Common myeloid progenitor, CD34-positive (primary cell): ENCODE measurements around the gene PCNT.
A peak's percentile ranks its signal among the peaks of the same experiment; 100 is the strongest.
"Not testable (repeated sequence)": the region's sequence is repeated elsewhere in the genome, so short reads cannot be mapped to it uniquely, and the experiment has no call there.

Source experiments
- CTCF ChIA-PET: fragments of 350-600 bp; sonication (Branson Sonifier 250); formaldehyde crosslinking; loops from one replicate; lab custom pipeline; 2021; ENCODE audit warnings: antibody characterized with exemption; lab: Charles Lee
- POLR2A ChIA-PET: fragments of 350-600 bp; sonication (Branson Sonifier 250); formaldehyde crosslinking; loops from one replicate; lab custom pipeline; 2021; ENCODE audit warnings: antibody characterized with exemption; lab: Charles Lee
- DNase-seq, 3 donors: peaks; one replicate each; pipeline versions ENCODE4 v3.0.0 to v3.0.0-alpha.2; 2013
- H3K27ac ChIP-seq, 2 experiments: 1 replicate in 1 of 2; 2 replicates in 1 of 2; pipeline ENCODE4 v1.7.0; 2013; ENCODE audit warnings: inconsistent platforms in 2 of 2, low read length in 2 of 2, mild to moderate bottlenecking in 2 of 2, low read depth in 1 of 2, moderate library complexity in 1 of 2; ENCODE audit not compliant: severe bottlenecking in 2 of 2, insufficient read depth in 1 of 2, poor library complexity in 1 of 2
- H3K27me3 ChIP-seq, 5 experiments: replicated peaks in 2 of 5; 1 replicate in 3 of 5; 2 replicates in 2 of 5; pipeline versions ENCODE4 v1.6.1 to v1.7.0; 2013; ENCODE audit warnings: low read length in 4 of 5, mild to moderate bottlenecking in 2 of 5, moderate library complexity in 2 of 5, inconsistent platforms in 1 of 5; ENCODE audit not compliant: insufficient read depth in 5 of 5, control insufficient read depth in 4 of 5
- H3K36me3 ChIP-seq, 4 experiments: 1 replicate in 2 of 4; 2 replicates in 2 of 4; pipeline versions ENCODE4 v1.6.1 to v1.7.0; 2013; ENCODE audit warnings: low read length in 3 of 4, control low read depth in 1 of 4, mild to moderate bottlenecking in 1 of 4; ENCODE audit not compliant: control insufficient read depth in 4 of 4, insufficient read depth in 4 of 4
- H3K4me1 ChIP-seq, 4 experiments: 1 replicate in 3 of 4; 2 replicates in 1 of 4; pipeline versions ENCODE4 v1.6.1 to v1.7.1; 2013; ENCODE audit warnings: low read length in 3 of 4, mild to moderate bottlenecking in 3 of 4, control low read depth in 1 of 4, inconsistent platforms in 1 of 4, moderate library complexity in 1 of 4; ENCODE audit not compliant: control insufficient read depth in 4 of 4, insufficient read depth in 4 of 4; ENCODE audit errors: control extremely low read depth in 1 of 4
- H3K4me3 ChIP-seq, 7 experiments: 1 replicate in 4 of 7; 2 replicates in 3 of 7; pipeline versions ENCODE4 v1.5.1 to v1.7.0; 2013; ENCODE audit warnings: mild to moderate bottlenecking in 7 of 7, low read length in 6 of 7, moderate library complexity in 6 of 7, inconsistent platforms in 2 of 7, low read depth in 2 of 7, control low read depth in 1 of 7; ENCODE audit not compliant: insufficient read depth in 4 of 7, control insufficient read depth in 1 of 7; ENCODE audit errors: extremely low read depth in 1 of 7
- H3K9me3 ChIP-seq, 5 experiments: 1 replicate in 4 of 5; 2 replicates in 1 of 5; pipeline versions ENCODE4 v1.6.1 to v1.7.1; 2013; ENCODE audit warnings: low read length in 4 of 5, mild to moderate bottlenecking in 2 of 5, inconsistent platforms in 1 of 5, low read depth in 1 of 5, moderate library complexity in 1 of 5; ENCODE audit not compliant: control insufficient read depth in 4 of 5, insufficient read depth in 2 of 5; ENCODE audit errors: control extremely low read depth in 1 of 5
- WGBS: methylation state at CpG from one replicate; pipeline ENCODE4 v1.1.5; 2013; ENCODE audit not compliant: insufficient coverage; 5-methylcytosine and 5-hydroxymethylcytosine counted together

PCNT gene

GRCh38 chr21:46304955-46305354, 19.0 kb upstream of the PCNT start:
- CTCF ChIA-PET: no interaction called here
- Histone ChIP-seq H3K27ac (no peak overlapping the region), H3K36me3 (peaks cover 2 to 55% (median 38%) of the 10 kb centered on the region in 4 experiments), H3K4me3 (no peak overlapping the region), H3K9me3 (no peaks in the 10 kb centered on the region), H3K27me3 (no peaks in the 10 kb centered on the region), H3K4me1 (peaks cover 0 to 15% (median 7%) of the 10 kb centered on the region in 4 experiments)
- 98% methylated on average over 9 of the region's 11 CpGs for WGBS
- POLR2A ChIA-PET: no interaction called here
- peak in 1 of 3 donors; percentile 56 for DNase-seq

DNA sequence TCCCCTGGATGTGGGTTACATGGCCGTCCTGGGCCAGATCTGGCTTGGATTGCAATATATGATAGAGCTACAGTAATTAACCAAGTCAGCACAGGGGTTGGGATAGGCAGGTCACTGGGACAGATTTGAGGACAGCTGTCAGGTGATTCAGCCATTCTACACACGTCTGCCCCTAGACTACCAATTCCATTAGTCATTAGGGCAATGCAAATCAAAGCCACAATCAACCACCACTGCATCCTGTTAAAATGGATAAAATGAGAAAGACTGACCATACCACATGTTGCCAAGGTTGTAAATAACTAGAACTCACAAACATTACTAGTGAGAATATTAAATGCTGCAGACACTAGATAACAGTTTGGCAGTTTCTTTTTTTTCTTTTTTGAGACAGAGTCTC, 16.3 kb upstream of the PCNT start:
- DNase-seq: peak; percentile 76 to 94 (median 91)
- ChIA-PET POLR2A (interaction anchor here (1.1 kb wide), 1 partner anchor 12 kb away, joined by 3 read pairs; no protein-coding TSS in a partner anchor), CTCF (interaction anchor here (1.1 kb wide), 2 partner anchors 11 to 84 kb away, joined by 3 read pairs; no protein-coding TSS in a partner anchor)
- no peaks in the 10 kb centered on the region for H3K27me3 ChIP-seq
- peaks cover 8 to 48% (median 26%) of the 10 kb centered on the region in 4 experiments for H3K36me3 ChIP-seq
- WGBS: no CpG with 5 or more reads among the region's 2 CpGs
- no peak overlapping the region for H3K4me3 ChIP-seq
- H3K4me1 ChIP-seq: peaks cover 0 to 15% (median 7%) of the 10 kb centered on the region in 4 experiments
- H3K27ac ChIP-seq: peak overlapping the region in 1 of 2 experiments; percentile 70
- no peaks in the 10 kb centered on the region for H3K9me3 ChIP-seq

DNA sequence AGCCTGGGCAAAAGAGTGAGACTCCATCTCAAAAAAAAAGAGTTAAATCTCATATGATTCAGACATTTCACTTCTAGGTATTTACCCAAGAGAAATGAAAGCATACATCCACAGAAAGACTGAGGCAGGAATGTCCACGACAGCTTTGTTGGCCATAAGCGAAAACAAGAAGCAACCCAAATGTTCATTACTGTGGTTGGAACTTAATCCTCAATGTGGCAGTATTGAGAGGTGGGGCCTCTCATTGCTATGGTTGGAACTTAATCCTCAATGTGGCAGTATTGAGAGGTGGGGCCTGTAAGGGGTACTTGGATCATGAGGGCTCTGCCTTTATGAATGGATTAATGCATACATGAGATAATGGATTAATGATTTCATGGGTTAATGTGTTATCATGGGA, 15.5 kb upstream of the PCNT start:
- POLR2A ChIA-PET: no interaction called here
- Histone ChIP-seq H3K4me3 (no peak overlapping the region), H3K4me1 (peaks cover 0 to 15% (median 7%) of the 10 kb centered on the region in 4 experiments), H3K36me3 (peaks cover 12 to 56% (median 28%) of the 10 kb centered on the region in 4 experiments), H3K9me3 (no peaks in the 10 kb centered on the region), H3K27me3 (no peaks in the 10 kb centered on the region), H3K27ac (peak overlapping the region in 1 of 2 experiments; percentile 70)
- peak in 1 of 3 donors; percentile 32 for DNase-seq
- 100% methylated on average over 1 of the region's 2 CpGs for WGBS
- CTCF ChIA-PET: interaction anchor here (0.8 kb wide), 1 partner anchor 15 kb away, joined by 3 read pairs; no protein-coding TSS in a partner anchor

DNA sequence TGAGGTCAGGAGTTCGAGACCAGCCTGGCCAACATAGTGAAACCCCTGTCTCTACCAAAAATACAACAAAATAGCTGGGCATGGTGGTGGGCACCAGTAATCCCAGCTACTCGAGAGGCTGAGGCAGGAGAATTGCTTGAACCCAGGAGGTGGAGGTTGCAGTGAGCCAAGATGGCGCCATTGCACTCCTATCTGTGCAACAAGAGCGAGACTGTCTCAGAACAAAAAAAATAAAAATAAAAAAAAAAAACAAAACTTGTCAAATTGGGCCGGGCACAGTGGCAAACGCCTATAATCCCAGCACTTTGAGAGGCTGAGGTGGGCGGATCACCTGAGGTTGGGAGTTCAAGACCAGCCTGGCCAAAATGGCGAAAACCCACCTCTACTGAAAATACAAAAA, 13.7 kb upstream of the PCNT start:
- H3K9me3 ChIP-seq, H3K27ac ChIP-seq, H3K4me3 ChIP-seq, DNase-seq, H3K27me3 ChIP-seq, POLR2A ChIA-PET: not testable (repeated sequence)
- peaks cover 8 to 62% (median 30%) of the 10 kb centered on the region in 4 experiments for H3K36me3 ChIP-seq
- 100% methylated on average over 4 of the region's 8 CpGs for WGBS
- CTCF ChIA-PET: interaction anchor here (1.3 kb wide), 1 partner anchor 9 kb away, joined by 4 read pairs; no protein-coding TSS in a partner anchor
- H3K4me1 ChIP-seq: peaks cover 0 to 15% (median 7%) of the 10 kb centered on the region in 4 experiments

GRCh38 chr21:46311568-46311967, 12.4 kb upstream of the PCNT start:
- ChIA-PET CTCF (interaction anchor here (0.8 to 1.3 kb wide), 2 partner anchors 8 to 10 kb away, joined by 3 to 4 read pairs; no protein-coding TSS in a partner anchor), POLR2A (no interaction called here)
- H3K27me3 ChIP-seq: no peaks in the 10 kb centered on the region
- H3K4me1 ChIP-seq: peaks cover 0 to 15% (median 7%) of the 10 kb centered on the region in 4 experiments
- DNase-seq: no peak
- H3K4me3 ChIP-seq: no peak overlapping the region
- H3K27ac ChIP-seq: no peak overlapping the region
- H3K9me3 ChIP-seq: no peaks in the 10 kb centered on the region
- H3K36me3 ChIP-seq: peaks cover 8 to 72% (median 32%) of the 10 kb centered on the region in 4 experiments

- WGBS: 94% methylated on average over 3 of the region's 5 CpGs
- ChIA-PET CTCF (interaction anchor here (1.5 to 1.7 kb wide), 2 partner anchors 9 to 13 kb away, joined by 3 read pairs; a partner anchor contains a TSS), POLR2A (no interaction called here)
- H3K4me3 ChIP-seq: no peak overlapping the region
- no peaks in the 10 kb centered on the region for H3K9me3 ChIP-seq
- H3K27me3 ChIP-seq: no peaks in the 10 kb centered on the region
- H3K27ac ChIP-seq: no peak overlapping the region
- peaks cover 13 to 77% (median 33%) of the 10 kb centered on the region in 4 experiments for H3K36me3 ChIP-seq
- DNase-seq: no peak
- H3K4me1 ChIP-seq: peaks cover 0 to 12% (median 4%) of the 10 kb centered on the region in 4 experiments
Observed at GRCh38 chr21:46312949-46313348, 11.0 kb upstream of the PCNT start.

- H3K36me3 ChIP-seq: peaks cover 14 to 77% (median 31%) of the 10 kb centered on the region in 4 experiments
Observed at GRCh38 chr21:46314441-46315020, 9.4 kb upstream of the PCNT start.

More at GRCh38 chr21:46314441-46315020, 9.4 kb upstream of the PCNT start:
- Histone ChIP-seq H3K27ac (no peak overlapping the region), H3K9me3 (no peaks in the 10 kb centered on the region), H3K4me1 (peaks cover 0 to 19% (median 12%) of the 10 kb centered on the region in 4 experiments), H3K27me3 (no peaks in the 10 kb centered on the region), H3K4me3 (no peak overlapping the region)
- ChIA-PET CTCF (interaction anchor here (0.6 to 1.0 kb wide), 3 partner anchors 9 to 16 kb away, joined by 3 read pairs; no protein-coding TSS in a partner anchor), POLR2A (no interaction called here)
- DNase-seq: no peak
- 95% methylated on average over 21 of the region's 22 CpGs for WGBS
